HL-60 (cell line): ENCODE measurements around the gene ATP6V1G1.

ENCODE experiments used
- DNase-seq, 2 experiments: peaks; one replicate each; pipeline ENCODE4 v3.0.0-alpha.2; 2010 to 2020; ENCODE audit warnings: low read depth in 1 of 2, low spot score in 1 of 2
- H3K27ac ChIP-seq: fragments of 250-450 bp; sonication (Bioruptor Pico); replicated peaks from 2 replicates; pipeline ENCODE4 v1.5.1; 2020; ENCODE audit warnings: mild to moderate bottlenecking, moderate library complexity
- H3K27me3 ChIP-seq: fragments of 250-450 bp; sonication (Bioruptor Pico); 2 replicates; pipeline ENCODE4 v1.5.1; 2021; ENCODE audit warnings: mild to moderate bottlenecking, moderate library complexity; ENCODE audit not compliant: insufficient read depth, poor library complexity, severe bottlenecking
- H3K4me3 ChIP-seq: replicated peaks from 2 replicates; pipeline ENCODE4 v1.5.1; 2011; ENCODE audit warnings: mild to moderate bottlenecking, control low read depth, low read length; ENCODE audit not compliant: insufficient read depth
- GABPA ChIP-seq: IDR thresholded peaks from 2 replicates; pipeline ENCODE4 v1.6.1; 2012; ENCODE audit warnings: low read depth
- POLR2AphosphoS5 ChIP-seq: IDR thresholded peaks from 2 replicates; pipeline ENCODE4 v1.6.1; 2012; ENCODE audit warnings: low read depth
- SPI1 ChIP-seq: IDR thresholded peaks from 2 replicates; pipeline ENCODE4 v1.6.1; 2012; ENCODE audit warnings: low read depth, mild to moderate bottlenecking, borderline replicate concordance
- TF ChIP-seq, protein P1 (sequence below): IDR thresholded peaks from 2 replicates; pipeline ENCODE4 v1.6.1; 2012; ENCODE audit warnings: low read depth; ENCODE audit not compliant: insufficient replicate concordance
- TF ChIP-seq, protein P2 (sequence below): IDR thresholded peaks from one replicate; pipeline ENCODE4 v1.5.1; 2011; ENCODE audit warnings: low read length, control low read depth, inconsistent platforms; ENCODE audit not compliant: insufficient read depth

ATP6V1G1 gene

GRCh38 chr9:114602620-114603019, 15.1 kb downstream of the ATP6V1G1 start:
- TF ChIP-seq, protein P1, sequence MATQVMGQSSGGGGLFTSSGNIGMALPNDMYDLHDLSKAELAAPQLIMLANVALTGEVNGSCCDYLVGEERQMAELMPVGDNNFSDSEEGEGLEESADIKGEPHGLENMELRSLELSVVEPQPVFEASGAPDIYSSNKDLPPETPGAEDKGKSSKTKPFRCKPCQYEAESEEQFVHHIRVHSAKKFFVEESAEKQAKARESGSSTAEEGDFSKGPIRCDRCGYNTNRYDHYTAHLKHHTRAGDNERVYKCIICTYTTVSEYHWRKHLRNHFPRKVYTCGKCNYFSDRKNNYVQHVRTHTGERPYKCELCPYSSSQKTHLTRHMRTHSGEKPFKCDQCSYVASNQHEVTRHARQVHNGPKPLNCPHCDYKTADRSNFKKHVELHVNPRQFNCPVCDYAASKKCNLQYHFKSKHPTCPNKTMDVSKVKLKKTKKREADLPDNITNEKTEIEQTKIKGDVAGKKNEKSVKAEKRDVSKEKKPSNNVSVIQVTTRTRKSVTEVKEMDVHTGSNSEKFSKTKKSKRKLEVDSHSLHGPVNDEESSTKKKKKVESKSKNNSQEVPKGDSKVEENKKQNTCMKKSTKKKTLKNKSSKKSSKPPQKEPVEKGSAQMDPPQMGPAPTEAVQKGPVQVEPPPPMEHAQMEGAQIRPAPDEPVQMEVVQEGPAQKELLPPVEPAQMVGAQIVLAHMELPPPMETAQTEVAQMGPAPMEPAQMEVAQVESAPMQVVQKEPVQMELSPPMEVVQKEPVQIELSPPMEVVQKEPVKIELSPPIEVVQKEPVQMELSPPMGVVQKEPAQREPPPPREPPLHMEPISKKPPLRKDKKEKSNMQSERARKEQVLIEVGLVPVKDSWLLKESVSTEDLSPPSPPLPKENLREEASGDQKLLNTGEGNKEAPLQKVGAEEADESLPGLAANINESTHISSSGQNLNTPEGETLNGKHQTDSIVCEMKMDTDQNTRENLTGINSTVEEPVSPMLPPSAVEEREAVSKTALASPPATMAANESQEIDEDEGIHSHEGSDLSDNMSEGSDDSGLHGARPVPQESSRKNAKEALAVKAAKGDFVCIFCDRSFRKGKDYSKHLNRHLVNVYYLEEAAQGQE: no peak
- TF ChIP-seq POLR2AphosphoS5 (no peak), GABPA (no peak), SPI1 (no peak)
- TF ChIP-seq, protein P2, sequence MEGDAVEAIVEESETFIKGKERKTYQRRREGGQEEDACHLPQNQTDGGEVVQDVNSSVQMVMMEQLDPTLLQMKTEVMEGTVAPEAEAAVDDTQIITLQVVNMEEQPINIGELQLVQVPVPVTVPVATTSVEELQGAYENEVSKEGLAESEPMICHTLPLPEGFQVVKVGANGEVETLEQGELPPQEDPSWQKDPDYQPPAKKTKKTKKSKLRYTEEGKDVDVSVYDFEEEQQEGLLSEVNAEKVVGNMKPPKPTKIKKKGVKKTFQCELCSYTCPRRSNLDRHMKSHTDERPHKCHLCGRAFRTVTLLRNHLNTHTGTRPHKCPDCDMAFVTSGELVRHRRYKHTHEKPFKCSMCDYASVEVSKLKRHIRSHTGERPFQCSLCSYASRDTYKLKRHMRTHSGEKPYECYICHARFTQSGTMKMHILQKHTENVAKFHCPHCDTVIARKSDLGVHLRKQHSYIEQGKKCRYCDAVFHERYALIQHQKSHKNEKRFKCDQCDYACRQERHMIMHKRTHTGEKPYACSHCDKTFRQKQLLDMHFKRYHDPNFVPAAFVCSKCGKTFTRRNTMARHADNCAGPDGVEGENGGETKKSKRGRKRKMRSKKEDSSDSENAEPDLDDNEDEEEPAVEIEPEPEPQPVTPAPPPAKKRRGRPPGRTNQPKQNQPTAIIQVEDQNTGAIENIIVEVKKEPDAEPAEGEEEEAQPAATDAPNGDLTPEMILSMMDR: no peak
- Histone ChIP-seq H3K27me3 (no peaks in the 10 kb centered on the region), H3K4me3 (no peak overlapping the region)

GRCh38 chr9:114603248-114603647, 15.7 kb downstream of the ATP6V1G1 start:
- H3K4me3 ChIP-seq: no peak overlapping the region
- TF ChIP-seq SPI1 (no peak), GABPA (no peak), POLR2AphosphoS5 (no peak)
- TF ChIP-seq, protein P2: no peak
- TF ChIP-seq, protein P1: no peak
- no peak for DNase-seq
- H3K27ac ChIP-seq: no peak overlapping the region
- no peaks in the 10 kb centered on the region for H3K27me3 ChIP-seq

More at GRCh38 chr9:114602620-114603019, 15.1 kb downstream of the ATP6V1G1 start:
- no peak overlapping the region for H3K27ac ChIP-seq
- DNase-seq: no peak

GRCh38 chr9:114604989-114605388, 17.4 kb downstream of the ATP6V1G1 start:
- Histone ChIP-seq H3K4me3 (no peak overlapping the region), H3K27me3 (no peaks in the 10 kb centered on the region), H3K27ac (no peak overlapping the region)
- no peak for DNase-seq
- TF ChIP-seq SPI1: no peak

GRCh38 chr9:114606068-114606467, 18.5 kb downstream of the ATP6V1G1 start:
- no peak for DNase-seq
- H3K27me3 ChIP-seq: no peaks in the 10 kb centered on the region
- H3K4me3 ChIP-seq: no peak overlapping the region
- no peak for TF ChIP-seq POLR2AphosphoS5
- no peak for TF ChIP-seq SPI1
- TF ChIP-seq, protein P1: no peak
- TF ChIP-seq, protein P2: no peak
- TF ChIP-seq GABPA: no peak
- H3K27ac ChIP-seq: no peak overlapping the region
